Measurements from ENCODE around the gene PARD3B. TPM values are rescaled to one million over a fixed set of nuclear protein-coding genes. Genes with fewer than 3 reads are reported as not detected.

PARD3B gene
- total RNA-seq, 1 experiment from 2014 or later = 7.6 TPM

DNA sequence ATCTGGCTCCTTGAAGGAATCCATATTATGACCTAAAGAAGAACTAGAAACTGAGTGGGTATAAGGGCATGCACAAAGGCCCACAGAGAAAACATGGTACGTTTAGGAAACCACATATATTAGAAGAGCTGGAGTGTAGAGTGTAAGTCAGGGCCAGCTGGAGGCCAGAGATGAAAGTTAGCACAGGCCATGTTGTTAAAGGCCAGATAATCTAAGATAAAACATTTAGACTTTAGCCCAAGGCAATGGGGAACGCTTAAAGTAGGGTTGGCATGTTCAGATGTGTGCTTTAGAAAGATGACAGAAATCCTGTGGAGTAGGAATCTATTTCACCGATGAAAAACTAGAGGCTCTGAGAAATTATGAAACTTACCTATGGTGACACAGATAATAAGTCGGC is 907.9 kb downstream of the PARD3B start:
- ChIA-PET CTCF (no interaction called here), POLR2A (ENCODE audit: low non-redundant PET) (no interaction called here)
- Histone ChIP-seq H3K27me3 (replicated peaks; ENCODE audit: insufficient read depth, low read depth, low read length, poor library complexity) (no peaks in the 10 kb centered on the region), H3K9me3 (ENCODE audit: low read depth, low read length, poor library complexity, severe bottlenecking) (no peaks in the 10 kb centered on the region), H3K4me1 (ENCODE audit: insufficient read depth, low read length, poor library complexity, severe bottlenecking) (no peaks in the 10 kb centered on the region), H3K4me3 (ENCODE audit: low read depth, low read length, poor library complexity, severe bottlenecking) (no peak overlapping the region), H3K36me3 (ENCODE audit: insufficient read depth, low read length, poor library complexity, severe bottlenecking) (no peaks in the 10 kb centered on the region), H3K27ac (ENCODE audit: low read depth, low read length, poor library complexity, severe bottlenecking) (no peak overlapping the region)
- no peak for DNase-seq (ENCODE audit: low spot score)
- intact Hi-C loops (cut with micrococcal nuclease; ENCODE audit: unreplicated experiment) = no loop called here
- BruUV-seq (replicated peaks) = no TSS peak
- TF ChIP-seq CTCF (conservative IDR thresholded peaks at IDR 0.05; ENCODE audit: low read depth, low read length) (no peak), EZH2 (IDR thresholded peaks at IDR 0.05; ENCODE audit: borderline replicate concordance, low read depth, low read length, poor library complexity, severe bottlenecking) (no peak)

- CTCF ChIA-PET = no interaction called here
- no peaks in the 10 kb centered on the region for H3K9me3 ChIP-seq (ENCODE audit: low read depth, low read length, poor library complexity, severe bottlenecking)
- DNase-seq (ENCODE audit: low spot score) = no peak
- no peak overlapping the region for H3K4me3 ChIP-seq (ENCODE audit: low read depth, low read length, poor library complexity, severe bottlenecking)
- no TSS peak for BruUV-seq (replicated peaks)
- TF ChIP-seq EZH2 (IDR thresholded peaks at IDR 0.05; ENCODE audit: borderline replicate concordance, low read depth, low read length, poor library complexity, severe bottlenecking) (no peak), CTCF (conservative IDR thresholded peaks at IDR 0.05; ENCODE audit: low read depth, low read length) (no peak)
- POLR2A ChIA-PET (ENCODE audit: low non-redundant PET) = no interaction called here
- no peaks in the 10 kb centered on the region for H3K27me3 ChIP-seq (replicated peaks; ENCODE audit: insufficient read depth, low read depth, low read length, poor library complexity)
- intact Hi-C loops (cut with micrococcal nuclease; ENCODE audit: unreplicated experiment) = no loop called here
- no peaks in the 10 kb centered on the region for H3K4me1 ChIP-seq (ENCODE audit: insufficient read depth, low read length, poor library complexity, severe bottlenecking)
- H3K27ac ChIP-seq (ENCODE audit: low read depth, low read length, poor library complexity, severe bottlenecking) = no peak overlapping the region
- H3K36me3 ChIP-seq (ENCODE audit: insufficient read depth, low read length, poor library complexity, severe bottlenecking) = no peaks in the 10 kb centered on the region
Observed at GRCh38 chr2:205456682-205457081, 911.4 kb downstream of the PARD3B start.

DNA sequence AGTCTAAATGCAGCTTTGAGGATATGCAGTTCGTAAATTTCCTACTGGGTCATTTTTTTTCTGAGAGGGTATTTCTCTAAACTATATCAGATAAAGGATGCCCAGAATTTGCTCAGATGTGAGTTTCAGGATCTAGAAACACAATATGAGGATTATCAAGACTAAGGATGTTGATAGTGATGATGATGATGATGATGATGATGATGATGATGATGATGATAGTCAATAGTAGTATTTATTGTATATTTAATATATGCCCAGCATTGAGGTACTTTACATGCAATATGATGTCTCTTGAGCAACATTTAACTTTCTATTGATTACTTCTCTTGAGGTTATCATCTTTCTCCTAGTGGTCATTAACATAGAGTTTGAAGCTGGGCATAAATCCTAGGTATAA is 914.9 kb downstream of the PARD3B start:
- no TSS peak for BruUV-seq (replicated peaks)
- intact Hi-C loops (cut with micrococcal nuclease; ENCODE audit: unreplicated experiment) = no loop called here

More for the DNA sequence above, 914.9 kb downstream of the PARD3B start:
- no peak for TF ChIP-seq EZH2 (IDR thresholded peaks at IDR 0.05; ENCODE audit: borderline replicate concordance, low read depth, low read length, poor library complexity, severe bottlenecking)
- TF ChIP-seq CTCF (conservative IDR thresholded peaks at IDR 0.05; ENCODE audit: low read depth, low read length) = no peak
- no peak overlapping the region for H3K4me3 ChIP-seq (ENCODE audit: low read depth, low read length, poor library complexity, severe bottlenecking)
- CTCF ChIA-PET = interaction anchor here (0.7 kb wide), 1 partner anchor 55 kb away, joined by 3 read pairs; no protein-coding TSS in a partner anchor
- no peak overlapping the region for H3K27ac ChIP-seq (ENCODE audit: low read depth, low read length, poor library complexity, severe bottlenecking)
- no peaks in the 10 kb centered on the region for H3K27me3 ChIP-seq (replicated peaks; ENCODE audit: insufficient read depth, low read depth, low read length, poor library complexity)
- H3K36me3 ChIP-seq (ENCODE audit: insufficient read depth, low read length, poor library complexity, severe bottlenecking) = no peaks in the 10 kb centered on the region
- H3K9me3 ChIP-seq (ENCODE audit: low read depth, low read length, poor library complexity, severe bottlenecking) = no peaks in the 10 kb centered on the region
- POLR2A ChIA-PET (ENCODE audit: low non-redundant PET) = interaction anchor here (0.7 kb wide), 1 partner anchor 218 kb away, joined by 3 read pairs; no protein-coding TSS in a partner anchor
- no peaks in the 10 kb centered on the region for H3K4me1 ChIP-seq (ENCODE audit: insufficient read depth, low read length, poor library complexity, severe bottlenecking)
- no peak for DNase-seq (ENCODE audit: low spot score)

All from A673 (cell line).